ENCODE data around the gene ERC2.

The ERC2 gene

GRCh38 chr3:55907616-55908015 lies 560.7 kb downstream of the ERC2 start:
- Histone ChIP-seq H3K4me1 (ENCODE audit: insufficient read depth, poor library complexity, severe bottlenecking) (no peaks in the 10 kb centered on the region), H3K36me3 (ENCODE audit: low read depth) (no peaks in the 10 kb centered on the region), H3K4me3 (ENCODE audit: severe bottlenecking) (no peak overlapping the region), H3K27me3 (ENCODE audit: insufficient read depth, poor library complexity, severe bottlenecking) (no peaks in the 10 kb centered on the region), H3K27ac (ENCODE audit: poor library complexity, severe bottlenecking) (no peak overlapping the region), H3K9me3 (ENCODE audit: severe bottlenecking) (no peaks in the 10 kb centered on the region)
- no peak for ATAC-seq (ENCODE audit: low read depth)
- no peak for TF ChIP-seq CTCF (IDR thresholded peaks at IDR 0.05; ENCODE audit: poor library complexity, severe bottlenecking)
- no peak for DNase-seq (ENCODE audit: low spot score)

- DNase-seq (ENCODE audit: low spot score) (no peak), ATAC-seq (ENCODE audit: low read depth) (no peak)
- H3K9me3 ChIP-seq (ENCODE audit: severe bottlenecking) = no peaks in the 10 kb centered on the region
- no peak for TF ChIP-seq CTCF (IDR thresholded peaks at IDR 0.05; ENCODE audit: poor library complexity, severe bottlenecking)
- no peak overlapping the region for H3K27ac ChIP-seq (ENCODE audit: poor library complexity, severe bottlenecking)
- no peaks in the 10 kb centered on the region for H3K4me1 ChIP-seq (ENCODE audit: insufficient read depth, poor library complexity, severe bottlenecking)
- H3K4me3 ChIP-seq (ENCODE audit: severe bottlenecking) = no peak overlapping the region
- H3K27me3 ChIP-seq (ENCODE audit: insufficient read depth, poor library complexity, severe bottlenecking) = no peaks in the 10 kb centered on the region
- no peaks in the 10 kb centered on the region for H3K36me3 ChIP-seq (ENCODE audit: low read depth)
Observed at GRCh38 chr3:55906896-55907295, 561.4 kb downstream of the ERC2 start.

- H3K4me3 ChIP-seq (ENCODE audit: severe bottlenecking) = no peak overlapping the region
- no peaks in the 10 kb centered on the region for H3K27me3 ChIP-seq (ENCODE audit: insufficient read depth, poor library complexity, severe bottlenecking)
- H3K4me1 ChIP-seq (ENCODE audit: insufficient read depth, poor library complexity, severe bottlenecking) = no peaks in the 10 kb centered on the region
- no peaks in the 10 kb centered on the region for H3K9me3 ChIP-seq (ENCODE audit: severe bottlenecking)
- H3K36me3 ChIP-seq (ENCODE audit: low read depth) = no peaks in the 10 kb centered on the region
- no peak for ATAC-seq (ENCODE audit: low read depth)
- TF ChIP-seq CTCF (IDR thresholded peaks at IDR 0.05; ENCODE audit: poor library complexity, severe bottlenecking) = no peak
- DNase-seq (ENCODE audit: low spot score) = no peak
- no peak overlapping the region for H3K27ac ChIP-seq (ENCODE audit: poor library complexity, severe bottlenecking)
Observed at GRCh38 chr3:55904716-55905115, 563.6 kb downstream of the ERC2 start.

- H3K27me3 ChIP-seq (ENCODE audit: insufficient read depth, poor library complexity, severe bottlenecking) = no peaks in the 10 kb centered on the region
Observed at GRCh38 chr3:55903680-55904079, 564.6 kb downstream of the ERC2 start.

More at GRCh38 chr3:55903680-55904079, 564.6 kb downstream of the ERC2 start:
- Histone ChIP-seq H3K9me3 (ENCODE audit: severe bottlenecking) (no peaks in the 10 kb centered on the region), H3K27ac (ENCODE audit: poor library complexity, severe bottlenecking) (no peak overlapping the region), H3K36me3 (ENCODE audit: low read depth) (no peaks in the 10 kb centered on the region), H3K4me3 (ENCODE audit: severe bottlenecking) (no peak overlapping the region), H3K4me1 (ENCODE audit: insufficient read depth, poor library complexity, severe bottlenecking) (no peaks in the 10 kb centered on the region)
- DNase-seq (ENCODE audit: low spot score) = no peak
- no peak for TF ChIP-seq CTCF (IDR thresholded peaks at IDR 0.05; ENCODE audit: poor library complexity, severe bottlenecking)
- no peak for ATAC-seq (ENCODE audit: low read depth)

Measured in RWPE2 (cell line).